Calu3 (cell line): ENCODE measurements around the gene GLT8D2. TPM values are rescaled to one million over a fixed set of nuclear protein-coding genes. Genes with fewer than 3 reads are reported as not detected.

Experiments used
- BruUV-seq: library from RNA; stranded (reverse); fragments of 400-500 nt; replicated peaks from 2 replicates; lab custom pipeline; 2021; lab: Mats Ljungman, UMichigan
- CTCF ChIA-PET: fragments of 300-600 bp; sonication (Branson Sonifier 250); formaldehyde crosslinking; loops from one replicate; lab custom pipeline; 2022; ENCODE audit warnings: antibody characterized with exemption; lab: Charles Lee
- DNase-seq: peaks from one replicate; pipeline ENCODE4 v3.0.0; 2022
- H3K27ac Mint-ChIP-seq: one replicate; pipeline ENCODE4 v1.8.0; 2022; ENCODE audit warnings: mixed read lengths; ENCODE audit not compliant: unreplicated experiment
- H3K27me3 Mint-ChIP-seq: one replicate; pipeline ENCODE4 v1.8.0; 2022; ENCODE audit warnings: mixed read lengths; ENCODE audit not compliant: unreplicated experiment
- H3K36me3 Mint-ChIP-seq: one replicate; pipeline ENCODE4 v1.8.0; 2022; ENCODE audit warnings: mild to moderate bottlenecking, moderate library complexity, mixed read lengths; ENCODE audit not compliant: insufficient read depth, unreplicated experiment
- H3K4me1 Mint-ChIP-seq: one replicate; pipeline ENCODE4 v1.8.0; 2022; ENCODE audit warnings: mild to moderate bottlenecking, low read depth, mixed read lengths; ENCODE audit not compliant: unreplicated experiment
- H3K4me3 Mint-ChIP-seq: one replicate; pipeline ENCODE4 v1.8.0; 2022; ENCODE audit warnings: mild to moderate bottlenecking, low read depth, moderate library complexity, mixed read lengths; ENCODE audit not compliant: unreplicated experiment
- H3K9me3 Mint-ChIP-seq: one replicate; pipeline ENCODE4 v1.8.0; 2022; ENCODE audit warnings: low read depth, mixed read lengths; ENCODE audit not compliant: unreplicated experiment
- CTCF ChIP-seq: fragments of 200-600 bp; IDR thresholded peaks from one replicate; pipeline ENCODE4 v1.8.0; 2022; ENCODE audit warnings: antibody characterized with exemption; ENCODE audit not compliant: unreplicated experiment
- intact Hi-C: fragments of 100-400 bp; cut with micrococcal nuclease; formaldehyde crosslinking; loops from one replicate; pipeline ENCODE4 v1.10.0; 2022; ENCODE audit not compliant: unreplicated experiment
- total RNA-seq: library from RNA; stranded (reverse); gene quantifications from 2 replicates; pipeline ENCODE4 v1.2.3, GENCODE V29; 2022

The GLT8D2 gene
- total RNA-seq, 1 experiment from 2014 or later = not detected

GRCh38 chr12:104054681-104055346 lies 4.8 kb upstream of the GLT8D2 start:
- no peak for DNase-seq
- intact Hi-C loops = no loop called here
- Mint-ChIP-seq H3K27ac (no peak overlapping the region), H3K4me1 (peaks cover 4% of the 10 kb centered on the region), H3K27me3 (peaks cover 82% of the 10 kb centered on the region), H3K4me3 (no peak overlapping the region), H3K9me3 (no peaks in the 10 kb centered on the region), H3K36me3 (no peaks in the 10 kb centered on the region)
- CTCF ChIA-PET = no interaction called here
- TF ChIP-seq CTCF = no peak
- no TSS peak for BruUV-seq

GRCh38 chr12:104050436-104050835 lies 449 bp upstream of the GLT8D2 start:
- no peaks in the 10 kb centered on the region for H3K36me3 Mint-ChIP-seq
- no peaks in the 10 kb centered on the region for H3K9me3 Mint-ChIP-seq
- no peak for TF ChIP-seq CTCF
- H3K27ac Mint-ChIP-seq = no peak overlapping the region
- CTCF ChIA-PET = no interaction called here
- BruUV-seq = no TSS peak
- DNase-seq = no peak
- peaks cover 54% of the 10 kb centered on the region for H3K27me3 Mint-ChIP-seq
- intact Hi-C loops = no loop called here
- H3K4me3 Mint-ChIP-seq = peak overlapping the region; percentile 65
- H3K4me1 Mint-ChIP-seq = peaks cover 14% of the 10 kb centered on the region

- H3K27me3 Mint-ChIP-seq = peaks cover 44% of the 10 kb centered on the region
- H3K4me3 Mint-ChIP-seq = peak overlapping the region; percentile 65
- TF ChIP-seq CTCF = no peak
- H3K9me3 Mint-ChIP-seq = no peaks in the 10 kb centered on the region
- no peaks in the 10 kb centered on the region for H3K36me3 Mint-ChIP-seq
- H3K4me1 Mint-ChIP-seq = peaks cover 24% of the 10 kb centered on the region
- no TSS peak for BruUV-seq
- CTCF ChIA-PET = no interaction called here
- DNase-seq = no peak
- no peak overlapping the region for H3K27ac Mint-ChIP-seq
- intact Hi-C loops = no loop called here
Observed at GRCh38 chr12:104049278-104049902, 597 bp downstream of the GLT8D2 start.

- H3K27ac Mint-ChIP-seq = no peak overlapping the region
- intact Hi-C loops = no loop called here
- H3K4me3 Mint-ChIP-seq = no peak overlapping the region
- H3K9me3 Mint-ChIP-seq = no peaks in the 10 kb centered on the region
- BruUV-seq = no TSS peak
- H3K36me3 Mint-ChIP-seq = no peaks in the 10 kb centered on the region
- TF ChIP-seq CTCF = no peak
- peaks cover 38% of the 10 kb centered on the region for H3K27me3 Mint-ChIP-seq
- DNase-seq = no peak
- CTCF ChIA-PET = interaction anchor here (0.6 kb wide), 1 partner anchor 56 kb away, joined by 3 read pairs; no protein-coding TSS in a partner anchor
- H3K4me1 Mint-ChIP-seq = peaks cover 24% of the 10 kb centered on the region
Observed at GRCh38 chr12:104048811-104049210, 1.2 kb downstream of the GLT8D2 start.
